ACC112 (cell line): ENCODE data around the gene SMAD1.
"Not testable (repeated sequence)": the region's sequence is repeated elsewhere in the genome, so short reads cannot be mapped to it uniquely, and the experiment has no call there.

ENCODE experiments used
- H2AFZ ChIP-seq: fragments of 200-600 bp; sonication (generic); one replicate; pipeline ENCODE4 v1.6.0; 2017; ENCODE audit warnings: antibody characterized with exemption, low read length; ENCODE audit not compliant: unreplicated experiment
- H3K27ac ChIP-seq: fragments of 200-600 bp; sonication (generic); 2 replicates; pipeline ENCODE4 v1.5.1; 2014; ENCODE audit warnings: low read depth, mild to moderate bottlenecking, antibody characterized with exemption, low read length, moderate library complexity
- H3K27me3 ChIP-seq: fragments of 200-600 bp; sonication (generic); 2 replicates; pipeline ENCODE4 v1.6.1; 2014; ENCODE audit warnings: mild to moderate bottlenecking, antibody characterized with exemption, low read length, moderate library complexity, mixed read lengths; ENCODE audit not compliant: insufficient read depth
- H3K36me3 ChIP-seq: fragments of 200-600 bp; sonication (generic); 2 replicates; pipeline ENCODE4 v1.6.1; 2016; ENCODE audit warnings: mild to moderate bottlenecking, antibody characterized with exemption, low read length, moderate library complexity, mixed read lengths; ENCODE audit not compliant: insufficient read depth
- H3K4me1 ChIP-seq: fragments of 200-600 bp; sonication (generic); one replicate; pipeline ENCODE4 v1.6.1; 2016; ENCODE audit warnings: low read length, mixed read lengths; ENCODE audit not compliant: insufficient read depth, unreplicated experiment, control insufficient read depth
- H3K4me3 ChIP-seq: fragments of 200-600 bp; sonication (generic); 2 replicates; pipeline ENCODE4 v1.5.1; 2014; ENCODE audit warnings: mild to moderate bottlenecking, low read depth, low read length
- H3K79me2 ChIP-seq: fragments of 200-600 bp; sonication (generic); one replicate; pipeline ENCODE4 v1.6.0; 2016; ENCODE audit warnings: low read length; ENCODE audit not compliant: control insufficient read depth, unreplicated experiment, insufficient read depth

Gene SMAD1

DNA sequence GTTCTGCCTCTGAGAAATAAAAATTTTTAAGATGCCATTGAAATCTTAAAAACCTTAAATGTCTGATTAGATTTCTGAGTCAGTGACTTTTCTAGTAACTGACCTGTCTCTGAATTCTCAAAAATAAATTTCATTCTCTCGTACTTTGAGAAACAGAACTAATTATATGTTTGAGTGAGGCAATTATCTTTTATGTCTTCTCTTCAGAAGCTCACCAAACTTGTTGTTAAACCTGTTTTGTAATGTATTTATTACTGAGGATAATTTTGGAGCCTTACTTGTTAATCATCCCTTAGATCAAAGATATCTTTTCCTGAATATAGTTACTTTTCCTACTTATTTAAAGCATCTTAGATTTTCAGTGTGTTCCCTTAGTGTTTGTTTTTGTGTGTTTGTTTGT is 73.0 kb downstream of the SMAD1 start:
- no peaks in the 10 kb centered on the region for H3K36me3 ChIP-seq
- H3K27me3 ChIP-seq: no peaks in the 10 kb centered on the region
- H3K27ac ChIP-seq: no peak overlapping the region
- no peak overlapping the region for H3K4me3 ChIP-seq
- no peak overlapping the region for H2AFZ ChIP-seq
- H3K79me2 ChIP-seq: no peaks in the 10 kb centered on the region
- H3K4me1 ChIP-seq: no peaks in the 10 kb centered on the region

DNA sequence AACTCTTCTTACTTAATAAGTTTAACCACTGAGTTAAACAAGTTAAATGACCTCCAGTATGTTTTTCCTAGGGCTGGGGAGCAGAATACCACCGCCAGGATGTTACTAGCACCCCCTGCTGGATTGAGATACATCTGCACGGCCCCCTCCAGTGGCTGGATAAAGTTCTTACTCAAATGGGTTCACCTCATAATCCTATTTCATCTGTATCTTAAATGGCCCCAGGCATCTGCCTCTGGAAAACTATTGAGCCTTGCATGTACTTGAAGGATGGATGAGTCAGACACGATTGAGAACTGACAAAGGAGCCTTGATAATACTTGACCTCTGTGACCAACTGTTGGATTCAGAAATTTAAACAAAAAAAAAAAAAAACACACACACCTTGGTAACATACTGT is 76.1 kb downstream of the SMAD1 start:
- H3K4me3 ChIP-seq: no peak overlapping the region
- H2AFZ ChIP-seq: no peak overlapping the region
- no peaks in the 10 kb centered on the region for H3K36me3 ChIP-seq
- H3K27ac ChIP-seq: no peak overlapping the region
- H3K79me2 ChIP-seq: no peaks in the 10 kb centered on the region
- no peaks in the 10 kb centered on the region for H3K4me1 ChIP-seq
- H3K27me3 ChIP-seq: no peaks in the 10 kb centered on the region

DNA sequence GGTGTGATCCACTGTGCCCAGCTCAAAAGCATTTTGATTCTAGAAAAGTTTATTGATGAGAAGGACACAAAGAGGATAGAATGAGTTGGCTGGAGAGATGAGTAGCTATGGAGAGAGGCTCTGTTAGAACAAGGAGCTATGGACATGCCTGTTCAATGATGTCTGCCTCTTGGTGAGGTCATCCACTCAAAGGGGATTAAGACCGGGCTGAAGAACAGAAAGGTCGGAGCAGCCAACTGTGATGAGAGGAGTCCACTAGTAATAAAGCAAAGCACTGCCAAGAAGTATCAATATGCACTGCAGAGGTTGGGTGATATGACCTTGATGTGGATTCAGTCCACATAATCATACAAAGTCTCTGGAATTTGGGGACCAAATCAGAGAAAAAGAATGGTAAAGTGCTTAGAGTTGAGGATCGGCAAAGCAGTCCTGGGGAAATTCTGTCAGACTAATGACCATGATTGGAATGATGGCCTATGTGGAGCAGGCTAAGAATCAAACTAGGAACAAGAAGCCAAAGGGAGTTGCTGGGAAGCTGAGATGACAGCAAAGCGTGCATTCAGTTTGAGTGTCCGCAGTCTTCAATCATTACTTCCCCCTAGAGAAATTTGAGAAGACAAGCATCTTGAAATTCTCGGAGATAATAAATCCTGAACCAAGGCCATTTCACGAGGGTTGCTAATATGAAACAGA is 81.8 kb downstream of the SMAD1 start:
- Histone ChIP-seq H3K4me1 (no peaks in the 10 kb centered on the region), H3K36me3 (no peaks in the 10 kb centered on the region), H3K79me2 (no peaks in the 10 kb centered on the region), H3K27me3 (peaks cover 8% of the 10 kb centered on the region), H2AFZ (no peak overlapping the region), H3K4me3 (no peak overlapping the region), H3K27ac (no peak overlapping the region)

DNA sequence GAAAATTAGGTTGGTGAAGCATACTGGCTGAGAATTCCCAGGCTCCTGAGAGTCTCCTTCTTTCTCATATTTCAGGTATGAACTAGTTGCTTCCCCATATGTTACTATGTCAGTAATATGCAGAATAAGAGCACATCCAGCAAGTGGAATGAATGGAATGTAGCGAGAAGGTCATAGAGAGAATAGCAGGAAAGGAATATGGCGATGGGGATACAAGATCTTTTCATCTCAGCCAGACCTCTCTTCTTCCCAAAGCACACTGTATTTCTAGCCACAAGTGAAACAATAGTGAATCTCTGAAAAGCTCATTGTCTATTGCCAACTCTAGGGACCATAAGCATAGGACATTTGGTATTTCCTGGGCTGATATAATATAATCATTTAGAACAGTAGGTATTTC is 82.9 kb downstream of the SMAD1 start:
- Histone ChIP-seq H2AFZ (no peak overlapping the region), H3K27ac (no peak overlapping the region), H3K27me3 (peaks cover 18% of the 10 kb centered on the region), H3K79me2 (no peaks in the 10 kb centered on the region), H3K36me3 (no peaks in the 10 kb centered on the region), H3K4me1 (no peaks in the 10 kb centered on the region), H3K4me3 (no peak overlapping the region)

DNA sequence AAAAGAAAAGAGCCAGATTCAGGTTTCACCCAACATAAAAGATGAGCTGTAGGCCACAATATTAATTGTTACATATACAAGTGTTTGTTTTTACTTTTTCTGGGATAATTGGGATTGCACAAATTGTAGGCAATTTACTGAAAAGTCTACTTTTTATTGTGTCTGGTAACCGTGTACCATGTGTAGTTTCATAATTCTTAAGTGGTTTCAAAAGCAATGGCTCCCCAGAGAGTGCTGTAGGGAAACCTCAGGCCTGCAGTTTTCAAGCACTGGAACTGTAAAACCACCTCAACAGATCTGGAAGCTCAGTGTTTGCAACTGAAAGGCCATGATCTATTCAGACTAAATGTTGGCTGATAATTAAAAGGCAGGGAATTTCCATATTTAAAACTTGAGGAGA is 83.7 kb downstream of the SMAD1 start:
- Histone ChIP-seq H3K27ac (no peak overlapping the region), H3K36me3 (no peaks in the 10 kb centered on the region), H2AFZ (no peak overlapping the region), H3K79me2 (no peaks in the 10 kb centered on the region), H3K4me3 (no peak overlapping the region), H3K27me3 (peaks cover 23% of the 10 kb centered on the region), H3K4me1 (no peaks in the 10 kb centered on the region)

DNA sequence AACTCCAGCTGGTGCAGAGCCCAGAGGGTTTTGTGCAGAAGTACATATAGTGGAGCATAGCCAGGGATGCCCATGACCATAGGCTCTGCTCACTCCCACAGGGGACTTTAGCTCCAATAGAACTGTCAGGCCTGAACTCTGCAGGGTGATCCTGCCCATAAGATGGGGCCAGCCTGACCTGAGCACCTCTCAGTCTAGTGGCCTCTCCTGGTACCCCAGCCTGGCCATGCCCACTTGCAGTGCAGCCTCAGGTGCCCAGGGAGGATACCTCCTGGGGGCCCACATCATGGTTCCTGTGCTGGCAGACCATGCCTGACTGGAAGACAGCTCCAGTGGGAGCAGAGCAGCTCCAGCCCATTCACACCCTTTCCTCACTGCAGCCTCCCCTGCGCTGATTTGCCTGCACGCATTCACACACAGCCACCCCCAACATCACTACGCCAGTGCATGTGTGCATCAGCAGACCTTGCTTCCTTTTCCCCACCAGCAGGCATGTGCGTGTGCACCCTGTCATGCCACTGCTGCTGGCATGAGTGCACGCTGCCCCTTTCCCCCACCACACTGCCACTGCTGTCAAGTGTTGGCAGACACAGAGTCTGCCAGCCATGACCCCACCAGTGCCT is 84.5 kb downstream of the SMAD1 start:
- Histone ChIP-seq H3K4me3 (no peak overlapping the region), H3K27me3 (peaks cover 26% of the 10 kb centered on the region), H2AFZ (no peak overlapping the region), H3K27ac (no peak overlapping the region), H3K79me2 (no peaks in the 10 kb centered on the region), H3K36me3 (no peaks in the 10 kb centered on the region), H3K4me1 (no peaks in the 10 kb centered on the region)

DNA sequence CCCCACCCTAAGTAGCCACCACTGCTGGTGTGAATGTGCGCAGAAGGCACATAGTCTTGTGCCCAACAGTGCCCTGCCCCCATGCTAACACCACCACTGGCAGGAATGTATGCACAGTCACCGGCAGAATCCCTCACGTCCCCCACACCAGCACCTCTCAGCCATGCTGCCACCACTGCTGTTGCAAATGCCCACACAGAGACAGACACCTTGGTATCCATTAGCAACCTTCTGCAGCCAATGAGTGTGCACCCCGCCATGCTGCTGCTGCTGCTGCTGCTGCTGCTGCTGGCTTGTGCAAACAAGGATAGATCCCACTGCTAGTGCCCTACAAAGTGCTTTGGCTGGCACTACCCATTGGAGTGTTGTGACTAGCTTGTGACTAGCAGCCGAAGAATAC is 85.1 kb downstream of the SMAD1 start:
- Histone ChIP-seq H3K79me2 (no peaks in the 10 kb centered on the region), H2AFZ (no peak overlapping the region), H3K4me3 (no peak overlapping the region), H3K27ac (no peak overlapping the region), H3K27me3 (peaks cover 26% of the 10 kb centered on the region), H3K36me3 (no peaks in the 10 kb centered on the region), H3K4me1 (no peaks in the 10 kb centered on the region)

DNA sequence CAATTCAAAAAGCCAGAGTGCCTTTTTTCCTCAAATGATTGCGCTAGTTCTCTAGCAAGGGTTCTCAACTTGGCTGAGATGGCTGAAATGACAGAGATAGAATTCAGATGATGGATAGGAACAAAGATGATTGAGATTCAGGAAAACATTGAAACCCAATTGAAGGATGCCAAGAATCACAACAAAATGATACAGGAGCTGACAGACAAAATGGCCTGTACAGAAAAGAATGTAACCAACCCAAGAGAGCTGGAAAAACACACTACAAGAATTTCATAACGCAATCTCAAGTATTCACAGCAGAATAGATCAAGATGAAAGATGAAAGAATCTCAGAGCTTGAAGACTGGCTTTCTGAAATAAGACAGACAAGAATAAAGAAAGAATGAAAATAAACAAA is 85.9 kb downstream of the SMAD1 start:
- Histone ChIP-seq H3K27me3 (peaks cover 26% of the 10 kb centered on the region), H3K27ac (no peak overlapping the region), H3K79me2 (no peaks in the 10 kb centered on the region), H3K4me1 (no peaks in the 10 kb centered on the region), H3K36me3 (no peaks in the 10 kb centered on the region), H3K4me3 (no peak overlapping the region), H2AFZ (no peak overlapping the region)

DNA sequence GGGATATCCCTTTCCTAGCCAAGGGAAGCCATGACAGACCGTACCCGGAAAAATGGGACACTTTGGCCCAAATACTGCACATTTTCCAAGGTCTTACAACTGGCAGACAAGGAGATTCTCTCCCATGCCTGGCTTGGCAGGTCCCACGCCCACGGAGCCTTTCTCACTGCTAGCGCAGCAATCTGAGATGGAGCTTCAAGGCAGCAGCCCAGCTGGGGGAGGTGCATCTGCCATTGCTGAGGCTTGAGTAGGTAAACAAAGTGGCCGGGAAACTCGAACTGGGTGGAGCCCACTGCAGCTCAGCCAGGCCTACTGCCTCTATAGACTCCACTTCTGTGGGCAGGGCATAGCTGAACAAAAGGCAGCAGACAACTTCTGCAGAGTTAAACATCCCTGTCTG is 92.9 kb downstream of the SMAD1 start:
- not testable (repeated sequence) for H3K4me1 ChIP-seq, H3K79me2 ChIP-seq, H3K27me3 ChIP-seq, H3K4me3 ChIP-seq, H3K27ac ChIP-seq, H3K36me3 ChIP-seq, H2AFZ ChIP-seq

DNA sequence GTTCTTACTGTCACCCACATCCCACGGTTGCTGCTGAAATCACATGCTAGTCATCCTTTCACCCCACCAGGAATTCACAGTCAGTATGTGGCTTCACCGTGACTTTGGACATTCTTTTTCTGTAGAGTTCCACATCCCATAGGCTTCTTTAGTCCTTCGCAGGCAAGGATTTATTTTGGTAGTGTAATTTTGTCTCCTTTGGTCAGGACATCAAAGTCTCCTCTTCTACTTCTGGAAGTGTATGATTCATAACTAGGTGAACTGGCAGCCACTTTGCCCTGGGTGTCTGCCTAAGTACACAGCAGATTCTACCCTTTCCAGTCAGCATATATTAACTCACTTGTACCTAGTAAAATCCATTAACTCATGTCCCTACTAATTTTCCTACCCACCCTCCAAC is 99.3 kb downstream of the SMAD1 start:
- Histone ChIP-seq H3K27me3 (peaks cover 34% of the 10 kb centered on the region), H3K4me3 (no peak overlapping the region), H2AFZ (no peak overlapping the region), H3K4me1 (no peaks in the 10 kb centered on the region), H3K79me2 (no peaks in the 10 kb centered on the region), H3K36me3 (no peaks in the 10 kb centered on the region), H3K27ac (no peak overlapping the region)
